ENCODE results near the gene SPTBN1.

The SPTBN1 gene

GRCh38 chr2:54572262-54572635 is 116.1 kb downstream of the SPTBN1 start:
- no peaks in the 10 kb centered on the region for H3K9me3 ChIP-seq (ENCODE audit: control insufficient read depth, low read depth, low read length)
- H3K36me3 ChIP-seq (ENCODE audit: control insufficient read depth, low read depth, low read length) = no peaks in the 10 kb centered on the region
- no peak overlapping the region for H3K4me3 ChIP-seq (ENCODE audit: low read length)
- H3K27me3 ChIP-seq (ENCODE audit: control insufficient read depth, insufficient read depth, low read length) = no peaks in the 10 kb centered on the region
- H3K9ac ChIP-seq (ENCODE audit: low read length) = no peak overlapping the region
- peaks cover 68% of the 10 kb centered on the region for H3K4me1 ChIP-seq (ENCODE audit: control insufficient read depth, low read depth, low read length)
- no peak overlapping the region for H3K27ac ChIP-seq (ENCODE audit: low read length)

- Histone ChIP-seq H3K27me3 (ENCODE audit: control insufficient read depth, insufficient read depth, low read length) (no peaks in the 10 kb centered on the region), H3K4me3 (ENCODE audit: low read length) (no peak overlapping the region), H3K9ac (ENCODE audit: low read length) (no peak overlapping the region), H3K36me3 (ENCODE audit: control insufficient read depth, low read depth, low read length) (no peaks in the 10 kb centered on the region), H3K4me1 (ENCODE audit: control insufficient read depth, low read depth, low read length) (peaks cover 74% of the 10 kb centered on the region), H3K27ac (ENCODE audit: low read length) (no peak overlapping the region), H3K9me3 (ENCODE audit: control insufficient read depth, low read depth, low read length) (no peaks in the 10 kb centered on the region)
Observed at GRCh38 chr2:54572636-54573536, 116.8 kb downstream of the SPTBN1 start.

- H3K9me3 ChIP-seq (ENCODE audit: control insufficient read depth, low read depth, low read length) = no peaks in the 10 kb centered on the region
- H3K27me3 ChIP-seq (ENCODE audit: control insufficient read depth, insufficient read depth, low read length) = no peaks in the 10 kb centered on the region
- no peak overlapping the region for H3K4me3 ChIP-seq (ENCODE audit: low read length)
- no peak overlapping the region for H3K27ac ChIP-seq (ENCODE audit: low read length)
- H3K36me3 ChIP-seq (ENCODE audit: control insufficient read depth, low read depth, low read length) = no peaks in the 10 kb centered on the region
- H3K9ac ChIP-seq (ENCODE audit: low read length) = no peak overlapping the region
- H3K4me1 ChIP-seq (ENCODE audit: control insufficient read depth, low read depth, low read length) = peaks cover 79% of the 10 kb centered on the region
Observed at GRCh38 chr2:54573537-54573919, 117.4 kb downstream of the SPTBN1 start.

GRCh38 chr2:54574107-54574859 is 118.2 kb downstream of the SPTBN1 start:
- no peak overlapping the region for H3K27ac ChIP-seq (ENCODE audit: low read length)
- H3K27me3 ChIP-seq (ENCODE audit: control insufficient read depth, insufficient read depth, low read length) = no peaks in the 10 kb centered on the region
- H3K36me3 ChIP-seq (ENCODE audit: control insufficient read depth, low read depth, low read length) = no peaks in the 10 kb centered on the region
- H3K4me1 ChIP-seq (ENCODE audit: control insufficient read depth, low read depth, low read length) = peaks cover 78% of the 10 kb centered on the region
- H3K9ac ChIP-seq (ENCODE audit: low read length) = no peak overlapping the region
- no peak overlapping the region for H3K4me3 ChIP-seq (ENCODE audit: low read length)
- no peaks in the 10 kb centered on the region for H3K9me3 ChIP-seq (ENCODE audit: control insufficient read depth, low read depth, low read length)

GRCh38 chr2:54574860-54575247 is 118.7 kb downstream of the SPTBN1 start:
- Histone ChIP-seq H3K4me1 (ENCODE audit: control insufficient read depth, low read depth, low read length) (peaks cover 72% of the 10 kb centered on the region), H3K27ac (ENCODE audit: low read length) (no peak overlapping the region), H3K9ac (ENCODE audit: low read length) (no peak overlapping the region), H3K4me3 (ENCODE audit: low read length) (no peak overlapping the region), H3K36me3 (ENCODE audit: control insufficient read depth, low read depth, low read length) (no peaks in the 10 kb centered on the region), H3K9me3 (ENCODE audit: control insufficient read depth, low read depth, low read length) (no peaks in the 10 kb centered on the region), H3K27me3 (ENCODE audit: control insufficient read depth, insufficient read depth, low read length) (no peaks in the 10 kb centered on the region)

GRCh38 chr2:54575379-54575888 is 119.3 kb downstream of the SPTBN1 start:
- Histone ChIP-seq H3K27ac (ENCODE audit: low read length) (no peak overlapping the region), H3K27me3 (ENCODE audit: control insufficient read depth, insufficient read depth, low read length) (no peaks in the 10 kb centered on the region)

GRCh38 chr2:54577035-54577434 is 120.9 kb downstream of the SPTBN1 start:
- H3K4me1 ChIP-seq (ENCODE audit: control insufficient read depth, low read depth, low read length) = peaks cover 60% of the 10 kb centered on the region

More at GRCh38 chr2:54575379-54575888, 119.3 kb downstream of the SPTBN1 start:
- Histone ChIP-seq H3K4me1 (ENCODE audit: control insufficient read depth, low read depth, low read length) (peaks cover 67% of the 10 kb centered on the region), H3K36me3 (ENCODE audit: control insufficient read depth, low read depth, low read length) (no peaks in the 10 kb centered on the region), H3K9ac (ENCODE audit: low read length) (no peak overlapping the region), H3K4me3 (ENCODE audit: low read length) (no peak overlapping the region), H3K9me3 (ENCODE audit: control insufficient read depth, low read depth, low read length) (no peaks in the 10 kb centered on the region)

GRCh38 chr2:54577944-54578647 is 122.0 kb downstream of the SPTBN1 start:
- Histone ChIP-seq H3K9ac (ENCODE audit: low read length) (no peak overlapping the region), H3K4me3 (ENCODE audit: low read length) (no peak overlapping the region), H3K9me3 (ENCODE audit: control insufficient read depth, low read depth, low read length) (no peaks in the 10 kb centered on the region), H3K27ac (ENCODE audit: low read length) (no peak overlapping the region), H3K36me3 (ENCODE audit: control insufficient read depth, low read depth, low read length) (no peaks in the 10 kb centered on the region), H3K27me3 (ENCODE audit: control insufficient read depth, insufficient read depth, low read length) (no peaks in the 10 kb centered on the region), H3K4me1 (ENCODE audit: control insufficient read depth, low read depth, low read length) (peaks cover 61% of the 10 kb centered on the region)

More at GRCh38 chr2:54577035-54577434, 120.9 kb downstream of the SPTBN1 start:
- H3K4me3 ChIP-seq (ENCODE audit: low read length) = no peak overlapping the region
- H3K27ac ChIP-seq (ENCODE audit: low read length) = no peak overlapping the region
- H3K36me3 ChIP-seq (ENCODE audit: control insufficient read depth, low read depth, low read length) = no peaks in the 10 kb centered on the region
- H3K9me3 ChIP-seq (ENCODE audit: control insufficient read depth, low read depth, low read length) = no peaks in the 10 kb centered on the region
- H3K27me3 ChIP-seq (ENCODE audit: control insufficient read depth, insufficient read depth, low read length) = no peaks in the 10 kb centered on the region
- no peak overlapping the region for H3K9ac ChIP-seq (ENCODE audit: low read length)

GRCh38 chr2:54578648-54579045 is 122.5 kb downstream of the SPTBN1 start:
- Histone ChIP-seq H3K27me3 (ENCODE audit: control insufficient read depth, insufficient read depth, low read length) (no peaks in the 10 kb centered on the region), H3K4me3 (ENCODE audit: low read length) (no peak overlapping the region), H3K9me3 (ENCODE audit: control insufficient read depth, low read depth, low read length) (no peaks in the 10 kb centered on the region), H3K9ac (ENCODE audit: low read length) (no peak overlapping the region), H3K36me3 (ENCODE audit: control insufficient read depth, low read depth, low read length) (no peaks in the 10 kb centered on the region), H3K4me1 (ENCODE audit: control insufficient read depth, low read depth, low read length) (peaks cover 67% of the 10 kb centered on the region), H3K27ac (ENCODE audit: low read length) (no peak overlapping the region)

GRCh38 chr2:54579061-54579681 is 123.0 kb downstream of the SPTBN1 start:
- no peak overlapping the region for H3K27ac ChIP-seq (ENCODE audit: low read length)
- H3K9ac ChIP-seq (ENCODE audit: low read length) = no peak overlapping the region
- peaks cover 67% of the 10 kb centered on the region for H3K4me1 ChIP-seq (ENCODE audit: control insufficient read depth, low read depth, low read length)
- no peaks in the 10 kb centered on the region for H3K36me3 ChIP-seq (ENCODE audit: control insufficient read depth, low read depth, low read length)
- H3K4me3 ChIP-seq (ENCODE audit: low read length) = no peak overlapping the region
- no peaks in the 10 kb centered on the region for H3K27me3 ChIP-seq (ENCODE audit: control insufficient read depth, insufficient read depth, low read length)
- H3K9me3 ChIP-seq (ENCODE audit: control insufficient read depth, low read depth, low read length) = no peaks in the 10 kb centered on the region
